ENCODE measurements around the gene PRDM11.

GRCh38 chr11:45105984-45106375, 40.5 kb upstream of the PRDM11 start:
- no peak for TF ChIP-seq CTCF (IDR thresholded peaks at IDR 0.05 in 8 of 11, conservative IDR thresholded peaks at IDR 0.05 in 3 of 11)
- no peak for TF ChIP-seq POLR2A (IDR thresholded peaks at IDR 0.05)

All from spleen (tissue), 7 donors.